Neural cell (in vitro differentiated cells): ENCODE data around the gene PHF5A. TPM values are rescaled to one million over a fixed set of nuclear protein-coding genes. Genes with fewer than 3 reads are reported as not detected.

Experiments used
- H2AFZ ChIP-seq: fragments of 200-600, 300-800 bp; sonication (generic), shearing (Covaris generic); 2 replicates; pipeline ENCODE4 v1.6.0; 2014; ENCODE audit warnings: low read depth, mild to moderate bottlenecking, antibody characterized with exemption, low read length, moderate library complexity
- H3F3A ChIP-seq: fragments of 200-600 bp; shearing (Covaris generic); 2 replicates; pipeline ENCODE4 v1.6.1; 2016; ENCODE audit warnings: mild to moderate bottlenecking, moderate library complexity, mixed read lengths, antibody characterized with exemption, low read length; ENCODE audit not compliant: insufficient read depth, poor library complexity, severe bottlenecking
- H3K27ac ChIP-seq: fragments of 200-600, 300-800 bp; sonication (generic), shearing (Covaris generic); 2 replicates; pipeline ENCODE4 v1.5.1; 2014; ENCODE audit warnings: mild to moderate bottlenecking, low read length, moderate library complexity
- H3K27me3 ChIP-seq: fragments of 300-800, 200-600 bp; sonication (generic), shearing (Covaris generic); 2 replicates; pipeline ENCODE4 v1.6.0; 2014; ENCODE audit warnings: mild to moderate bottlenecking, low read depth, low read length, moderate library complexity; ENCODE audit not compliant: insufficient read depth
- H3K36me3 ChIP-seq: fragments of 300-800, 200-600 bp; sonication (generic), shearing (Covaris generic); 2 replicates; pipeline ENCODE4 v1.5.1; 2014; ENCODE audit warnings: mild to moderate bottlenecking, antibody characterized with exemption, low read length, moderate library complexity; ENCODE audit not compliant: insufficient read depth
- H3K4me2 ChIP-seq: fragments of 300-800, 200-600 bp; sonication (generic), shearing (Covaris generic); 2 replicates; pipeline ENCODE4 v1.6.0; 2014; ENCODE audit warnings: mild to moderate bottlenecking, low read length
- H3K4me3 ChIP-seq: fragments of 300-800, 200-600 bp; sonication (generic), shearing (Covaris generic); 2 replicates; pipeline ENCODE4 v1.5.1; 2014; ENCODE audit warnings: mild to moderate bottlenecking, low read length, moderate library complexity
- H3K79me2 ChIP-seq: fragments of 200-600 bp; shearing (Covaris generic); replicated peaks from 2 replicates; pipeline ENCODE4 v1.6.0; 2014; ENCODE audit warnings: mild to moderate bottlenecking, low read length, moderate library complexity; ENCODE audit not compliant: insufficient read depth
- H3K9ac ChIP-seq: fragments of 300-800, 200-600 bp; sonication (generic), shearing (Covaris generic); 2 replicates; pipeline ENCODE4 v1.6.1; 2016; ENCODE audit warnings: mild to moderate bottlenecking, low read length, mixed read lengths
- H3K9me2 ChIP-seq: fragments of 200-600 bp; shearing (Covaris generic); 2 replicates; pipeline ENCODE4 v1.6.1; 2016; ENCODE audit warnings: mild to moderate bottlenecking, low read length, mixed read lengths; ENCODE audit not compliant: insufficient read depth
- H3K9me3 ChIP-seq: fragments of 200-600, 300-800 bp; sonication (generic), shearing (Covaris generic); 2 replicates; pipeline ENCODE4 v1.6.1; 2016; ENCODE audit warnings: mild to moderate bottlenecking, mixed run types, low read length, moderate library complexity, mixed read lengths
- H4K20me1 ChIP-seq: fragments of 200-600 bp; shearing (Covaris generic); 2 replicates; pipeline ENCODE4 v1.6.1; 2016; ENCODE audit warnings: mild to moderate bottlenecking, mixed run types; ENCODE audit not compliant: insufficient read depth
- EP300 ChIP-seq: fragments of 450-650 bp; conservative IDR thresholded peaks from 2 replicates; pipeline ENCODE4 v1.6.1; 2014; ENCODE audit warnings: antibody characterized with exemption, mild to moderate bottlenecking, moderate library complexity; ENCODE audit not compliant: poor library complexity, severe bottlenecking
- EZH2 ChIP-seq: fragments of 200-600, 300-800 bp; shearing (Covaris generic), sonication (generic); IDR thresholded peaks from 2 replicates; pipeline ENCODE4 v1.6.1; 2014; ENCODE audit warnings: antibody characterized with exemption, low read length, borderline replicate concordance, mild to moderate bottlenecking; ENCODE audit not compliant: insufficient read depth, poor library complexity, severe bottlenecking
- MXI1 ChIP-seq: fragments of 450-650 bp; conservative IDR thresholded peaks from 2 replicates; pipeline ENCODE4 v1.6.1; 2014; ENCODE audit warnings: antibody characterized with exemption, mild to moderate bottlenecking; ENCODE audit not compliant: poor library complexity, severe bottlenecking
- POLR2AphosphoS5 ChIP-seq: IDR thresholded peaks from 2 replicates; pipeline ENCODE4 v1.6.1; 2012
- RAD21 ChIP-seq: fragments of 450-650 bp; conservative IDR thresholded peaks from 2 replicates; pipeline ENCODE4 v1.6.1; 2014; ENCODE audit warnings: antibody characterized with exemption, mild to moderate bottlenecking, moderate library complexity
- SMC3 ChIP-seq: fragments of 450-650 bp; conservative IDR thresholded peaks from 2 replicates; pipeline ENCODE4 v1.6.1; 2014; ENCODE audit warnings: antibody characterized with exemption, mild to moderate bottlenecking, moderate library complexity; ENCODE audit not compliant: poor library complexity
- TAF1 ChIP-seq: IDR thresholded peaks from 2 replicates; pipeline ENCODE4 v1.6.1; 2012; ENCODE audit warnings: low read depth
- polyA plus RNA-seq: library from polyadenylated mRNA; depleted of rRNA; stranded (reverse); fragments of >200 nt; gene quantifications from 2 replicates; pipeline ENCODE4 v1.2.3, GENCODE V29; 2014
- TF ChIP-seq, protein P1 (sequence below): fragments of 450-650 bp; IDR thresholded peaks from 2 replicates; pipeline ENCODE4 v1.5.1; 2014; ENCODE audit warnings: antibody characterized with exemption, mild to moderate bottlenecking, moderate library complexity; ENCODE audit not compliant: poor library complexity, severe bottlenecking
- TF ChIP-seq, protein P2 (sequence below): IDR thresholded peaks from 2 replicates; pipeline ENCODE4 v1.6.1; 2012; ENCODE audit warnings: borderline replicate concordance

The PHF5A gene
- polyA plus RNA-seq, 1 donor from 2014 or later: 148 TPM

DNA sequence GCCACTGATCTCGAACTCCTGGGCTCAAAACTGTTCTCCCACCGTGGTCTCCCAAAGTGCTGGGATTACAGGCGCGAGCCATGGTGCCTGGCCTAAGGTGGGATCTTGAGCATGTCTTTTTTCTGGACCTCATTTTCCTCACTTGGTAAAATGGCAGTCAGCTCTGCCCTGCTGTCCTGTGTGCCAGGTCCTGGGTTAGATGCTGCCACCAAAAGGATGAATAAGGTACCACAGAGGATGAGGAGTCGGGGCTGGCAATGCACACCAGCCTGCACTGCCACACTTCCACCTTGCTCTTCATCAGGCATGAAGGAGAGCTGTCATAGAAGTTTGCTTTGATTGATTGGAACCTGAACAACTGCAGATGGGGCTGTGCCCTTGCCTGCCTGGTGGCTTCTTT is 32.7 kb upstream of the PHF5A start:
- Histone ChIP-seq H3K9me3 (no peaks in the 10 kb centered on the region), H3K4me3 (no peak overlapping the region), H3K4me2 (no peak overlapping the region), H3F3A (no peaks in the 10 kb centered on the region), H3K79me2 (no peaks in the 10 kb centered on the region), H2AFZ (no peak overlapping the region), H3K27ac (no peak overlapping the region), H3K9me2 (no peaks in the 10 kb centered on the region), H3K9ac (no peak overlapping the region), H3K27me3 (no peaks in the 10 kb centered on the region), H4K20me1 (no peaks in the 10 kb centered on the region), H3K36me3 (no peaks in the 10 kb centered on the region)
- TF ChIP-seq, protein P1, sequence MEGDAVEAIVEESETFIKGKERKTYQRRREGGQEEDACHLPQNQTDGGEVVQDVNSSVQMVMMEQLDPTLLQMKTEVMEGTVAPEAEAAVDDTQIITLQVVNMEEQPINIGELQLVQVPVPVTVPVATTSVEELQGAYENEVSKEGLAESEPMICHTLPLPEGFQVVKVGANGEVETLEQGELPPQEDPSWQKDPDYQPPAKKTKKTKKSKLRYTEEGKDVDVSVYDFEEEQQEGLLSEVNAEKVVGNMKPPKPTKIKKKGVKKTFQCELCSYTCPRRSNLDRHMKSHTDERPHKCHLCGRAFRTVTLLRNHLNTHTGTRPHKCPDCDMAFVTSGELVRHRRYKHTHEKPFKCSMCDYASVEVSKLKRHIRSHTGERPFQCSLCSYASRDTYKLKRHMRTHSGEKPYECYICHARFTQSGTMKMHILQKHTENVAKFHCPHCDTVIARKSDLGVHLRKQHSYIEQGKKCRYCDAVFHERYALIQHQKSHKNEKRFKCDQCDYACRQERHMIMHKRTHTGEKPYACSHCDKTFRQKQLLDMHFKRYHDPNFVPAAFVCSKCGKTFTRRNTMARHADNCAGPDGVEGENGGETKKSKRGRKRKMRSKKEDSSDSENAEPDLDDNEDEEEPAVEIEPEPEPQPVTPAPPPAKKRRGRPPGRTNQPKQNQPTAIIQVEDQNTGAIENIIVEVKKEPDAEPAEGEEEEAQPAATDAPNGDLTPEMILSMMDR: peak; percentile 56
- TF ChIP-seq, protein P2, sequence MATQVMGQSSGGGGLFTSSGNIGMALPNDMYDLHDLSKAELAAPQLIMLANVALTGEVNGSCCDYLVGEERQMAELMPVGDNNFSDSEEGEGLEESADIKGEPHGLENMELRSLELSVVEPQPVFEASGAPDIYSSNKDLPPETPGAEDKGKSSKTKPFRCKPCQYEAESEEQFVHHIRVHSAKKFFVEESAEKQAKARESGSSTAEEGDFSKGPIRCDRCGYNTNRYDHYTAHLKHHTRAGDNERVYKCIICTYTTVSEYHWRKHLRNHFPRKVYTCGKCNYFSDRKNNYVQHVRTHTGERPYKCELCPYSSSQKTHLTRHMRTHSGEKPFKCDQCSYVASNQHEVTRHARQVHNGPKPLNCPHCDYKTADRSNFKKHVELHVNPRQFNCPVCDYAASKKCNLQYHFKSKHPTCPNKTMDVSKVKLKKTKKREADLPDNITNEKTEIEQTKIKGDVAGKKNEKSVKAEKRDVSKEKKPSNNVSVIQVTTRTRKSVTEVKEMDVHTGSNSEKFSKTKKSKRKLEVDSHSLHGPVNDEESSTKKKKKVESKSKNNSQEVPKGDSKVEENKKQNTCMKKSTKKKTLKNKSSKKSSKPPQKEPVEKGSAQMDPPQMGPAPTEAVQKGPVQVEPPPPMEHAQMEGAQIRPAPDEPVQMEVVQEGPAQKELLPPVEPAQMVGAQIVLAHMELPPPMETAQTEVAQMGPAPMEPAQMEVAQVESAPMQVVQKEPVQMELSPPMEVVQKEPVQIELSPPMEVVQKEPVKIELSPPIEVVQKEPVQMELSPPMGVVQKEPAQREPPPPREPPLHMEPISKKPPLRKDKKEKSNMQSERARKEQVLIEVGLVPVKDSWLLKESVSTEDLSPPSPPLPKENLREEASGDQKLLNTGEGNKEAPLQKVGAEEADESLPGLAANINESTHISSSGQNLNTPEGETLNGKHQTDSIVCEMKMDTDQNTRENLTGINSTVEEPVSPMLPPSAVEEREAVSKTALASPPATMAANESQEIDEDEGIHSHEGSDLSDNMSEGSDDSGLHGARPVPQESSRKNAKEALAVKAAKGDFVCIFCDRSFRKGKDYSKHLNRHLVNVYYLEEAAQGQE: no peak
- TF ChIP-seq SMC3 (peak; percentile 58), TAF1 (no peak), RAD21 (peak; percentile 60)

DNA sequence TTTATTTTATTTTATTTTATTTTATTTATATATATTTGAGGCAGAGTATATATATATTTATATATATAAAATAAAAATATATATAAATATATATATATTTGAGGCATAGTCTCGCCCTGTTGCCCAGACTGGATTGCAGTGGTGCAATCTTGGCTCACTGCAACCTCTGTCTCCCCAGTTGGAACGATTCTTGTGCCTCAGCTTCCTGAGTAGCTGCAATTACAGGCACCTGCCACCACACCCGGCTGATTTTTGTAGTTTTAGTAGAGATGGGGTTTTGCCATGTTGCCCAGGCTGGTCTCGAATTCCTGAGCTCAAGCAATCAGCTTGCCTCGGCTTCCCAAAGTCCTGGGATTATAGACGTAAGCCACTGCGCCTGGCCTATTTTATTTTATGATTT is 31.8 kb upstream of the PHF5A start:
- H3K36me3 ChIP-seq: no peaks in the 10 kb centered on the region
- no peaks in the 10 kb centered on the region for H3K27me3 ChIP-seq
- no peak overlapping the region for H3K9ac ChIP-seq
- no peak overlapping the region for H3K4me2 ChIP-seq
- H2AFZ ChIP-seq: no peak overlapping the region
- no peaks in the 10 kb centered on the region for H4K20me1 ChIP-seq
- no peaks in the 10 kb centered on the region for H3K9me3 ChIP-seq
- no peak overlapping the region for H3K4me3 ChIP-seq
- no peaks in the 10 kb centered on the region for H3F3A ChIP-seq
- no peak for TF ChIP-seq SMC3
- no peak for TF ChIP-seq RAD21
- TF ChIP-seq MXI1: no peak
- no peak for TF ChIP-seq POLR2AphosphoS5
- no peaks in the 10 kb centered on the region for H3K9me2 ChIP-seq
- H3K79me2 ChIP-seq: no peaks in the 10 kb centered on the region
- H3K27ac ChIP-seq: no peak overlapping the region

DNA sequence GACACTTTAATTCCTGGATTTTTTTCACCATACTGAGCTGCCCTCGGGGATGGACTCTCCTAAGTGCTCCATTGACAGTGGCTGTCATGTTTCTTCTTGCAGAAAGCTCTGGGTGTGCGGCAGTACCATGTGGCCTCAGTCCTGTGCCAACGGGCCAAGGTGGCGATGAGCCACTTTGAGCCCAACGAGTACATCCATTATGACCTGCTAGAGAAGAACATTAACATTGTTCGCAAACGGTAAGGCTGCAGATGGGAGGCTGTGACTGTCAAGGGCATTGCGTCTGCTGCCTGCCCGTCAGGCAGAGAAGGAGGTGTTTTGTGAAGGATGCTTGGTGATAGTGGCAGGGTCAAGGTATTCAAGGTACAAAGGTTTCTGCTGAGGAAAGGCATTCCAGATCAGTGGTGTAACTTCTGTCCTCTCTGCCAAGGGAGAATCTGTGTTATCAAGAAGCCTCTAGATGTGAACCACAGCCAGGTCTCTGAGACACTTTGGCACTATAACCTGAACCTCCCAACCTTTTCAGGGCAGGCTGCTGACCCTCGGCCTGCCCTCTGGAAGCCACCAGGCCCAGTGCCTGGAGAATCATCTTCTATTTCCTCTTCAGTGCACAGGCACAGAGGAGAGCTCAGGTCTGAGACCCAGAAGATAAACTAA is 31.3 kb upstream of the PHF5A start:
- Histone ChIP-seq H3K4me3 (no peak overlapping the region), H3K4me2 (no peak overlapping the region), H2AFZ (no peak overlapping the region), H3K27ac (no peak overlapping the region), H3F3A (no peaks in the 10 kb centered on the region), H3K27me3 (no peaks in the 10 kb centered on the region), H3K9me2 (no peaks in the 10 kb centered on the region), H4K20me1 (no peaks in the 10 kb centered on the region), H3K9me3 (no peaks in the 10 kb centered on the region), H3K36me3 (no peaks in the 10 kb centered on the region), H3K79me2 (no peaks in the 10 kb centered on the region), H3K9ac (no peak overlapping the region)
- TF ChIP-seq SMC3 (no peak), POLR2AphosphoS5 (no peak), EZH2 (no peak), MXI1 (no peak), EP300 (no peak)
- TF ChIP-seq, protein P1: no peak
